C4-2B (cell line): Measurements from ENCODE around the gene ACAD8.

Experiments
- CTCF ChIP-seq: fragments of 450-650 bp; conservative IDR thresholded peaks from 2 replicates; pipeline ENCODE4 v1.5.1; 2017; ENCODE audit warnings: mild to moderate bottlenecking
- ZFX ChIP-seq: fragments of 450-650 bp; IDR thresholded peaks from 2 replicates; pipeline ENCODE4 v1.6.1; 2017

GRCh38 chr11:134223836-134224709 lies 29.3 kb upstream of the ACAD8 start, which contains the start of the genes NCAPD3 and VPS26B:
- TF ChIP-seq CTCF = no peak
- no peak for TF ChIP-seq ZFX
